DND-41 (cell line): ENCODE data around the gene CYB5R2.

ENCODE experiments used
- EZH2 ChIP-seq: IDR thresholded peaks from 3 replicates; pipeline ENCODE4 v1.6.1; 2012; ENCODE audit warnings: borderline replicate concordance, low read depth, mild to moderate bottlenecking, moderate library complexity, low read length, inconsistent platforms; ENCODE audit not compliant: severe bottlenecking
- TF ChIP-seq, protein P1 (sequence below): IDR thresholded peaks from 2 replicates; pipeline ENCODE4 v1.5.1; 2012; ENCODE audit warnings: borderline replicate concordance, low read length, moderate library complexity, mild to moderate bottlenecking; ENCODE audit not compliant: poor library complexity, severe bottlenecking; ENCODE audit errors: extremely low read depth

DNA sequence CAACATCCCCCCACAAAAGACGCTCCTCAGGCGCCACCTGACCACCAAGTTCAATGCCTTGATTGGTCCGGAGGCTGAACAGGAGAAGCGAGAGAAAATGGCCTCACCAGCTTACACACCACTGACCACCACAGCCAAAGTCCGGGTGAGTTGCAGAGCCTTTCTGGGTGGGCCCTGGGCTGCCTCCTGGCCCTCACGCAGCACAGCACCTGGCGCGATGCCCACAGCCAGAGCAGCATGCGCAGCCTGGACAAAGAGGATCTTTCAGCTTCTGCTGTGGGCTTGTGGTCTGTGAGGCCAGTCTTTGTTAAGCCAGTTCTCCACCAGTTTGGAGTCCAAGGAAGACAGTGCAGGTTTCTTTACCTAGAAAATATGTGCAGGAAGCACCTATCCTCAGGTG lies 21.6 kb downstream of the CYB5R2 start:
- TF ChIP-seq, protein P1, sequence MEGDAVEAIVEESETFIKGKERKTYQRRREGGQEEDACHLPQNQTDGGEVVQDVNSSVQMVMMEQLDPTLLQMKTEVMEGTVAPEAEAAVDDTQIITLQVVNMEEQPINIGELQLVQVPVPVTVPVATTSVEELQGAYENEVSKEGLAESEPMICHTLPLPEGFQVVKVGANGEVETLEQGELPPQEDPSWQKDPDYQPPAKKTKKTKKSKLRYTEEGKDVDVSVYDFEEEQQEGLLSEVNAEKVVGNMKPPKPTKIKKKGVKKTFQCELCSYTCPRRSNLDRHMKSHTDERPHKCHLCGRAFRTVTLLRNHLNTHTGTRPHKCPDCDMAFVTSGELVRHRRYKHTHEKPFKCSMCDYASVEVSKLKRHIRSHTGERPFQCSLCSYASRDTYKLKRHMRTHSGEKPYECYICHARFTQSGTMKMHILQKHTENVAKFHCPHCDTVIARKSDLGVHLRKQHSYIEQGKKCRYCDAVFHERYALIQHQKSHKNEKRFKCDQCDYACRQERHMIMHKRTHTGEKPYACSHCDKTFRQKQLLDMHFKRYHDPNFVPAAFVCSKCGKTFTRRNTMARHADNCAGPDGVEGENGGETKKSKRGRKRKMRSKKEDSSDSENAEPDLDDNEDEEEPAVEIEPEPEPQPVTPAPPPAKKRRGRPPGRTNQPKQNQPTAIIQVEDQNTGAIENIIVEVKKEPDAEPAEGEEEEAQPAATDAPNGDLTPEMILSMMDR: no peak
- no peak for TF ChIP-seq EZH2
